ENCODE results near the gene MRE11.

MRE11 gene

DNA sequence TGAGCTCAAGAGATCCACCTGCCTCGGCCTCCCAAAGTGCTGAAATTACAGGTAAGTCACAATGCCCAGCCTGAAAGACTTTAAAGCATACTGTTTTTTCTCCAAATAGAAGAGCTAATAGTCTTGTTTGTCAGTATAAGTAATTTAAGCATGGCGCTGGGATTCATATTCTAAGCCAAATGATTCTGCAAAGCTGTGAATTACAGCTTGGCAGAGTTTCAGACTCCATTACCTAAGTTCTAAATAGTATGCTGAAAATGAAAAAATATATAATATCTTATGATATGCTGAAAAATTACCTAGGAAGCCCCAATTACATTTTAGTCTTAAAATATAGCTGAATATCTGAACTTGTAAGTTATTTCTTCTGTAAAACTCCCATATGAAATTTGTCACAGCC lies 39.3 kb downstream of the MRE11 start:
- WGBS, 2 donors (ENCODE audit: extremely low coverage in 2 of 2, insufficient read length in 2 of 2, insufficient replicate concordance in 1 of 2): no CpG with 5 or more reads among the region's 2 CpGs
- no peak overlapping the region for H4K8ac ChIP-seq (ENCODE audit: low read depth, low read length)

DNA sequence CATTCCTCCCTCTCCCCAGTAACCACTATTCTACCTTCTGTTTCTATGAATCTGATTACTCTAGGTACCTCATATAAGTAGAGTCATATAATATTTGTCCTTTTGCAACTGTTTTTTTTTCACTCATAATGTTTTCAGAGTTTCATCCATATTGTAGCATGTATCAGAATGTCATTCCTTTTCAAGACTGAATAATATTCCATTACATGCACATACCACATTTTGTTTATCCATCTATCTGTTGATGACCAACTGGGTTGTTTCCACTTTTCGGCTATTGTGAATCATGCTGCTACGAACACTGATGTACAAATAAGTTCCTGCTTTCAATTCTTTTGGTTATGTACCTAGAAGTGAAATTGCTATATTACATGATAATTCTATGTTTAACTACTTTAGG lies 40.7 kb downstream of the MRE11 start:
- no peak overlapping the region for H3K4me3 ChIP-seq (ENCODE audit: low read length in 2 of 2)
- H3K14ac ChIP-seq (ENCODE audit: low read length): no peak overlapping the region
- no peaks in the 10 kb centered on the region for H3K4me1 ChIP-seq (ENCODE audit: control insufficient read depth in 2 of 2, insufficient read depth in 1 of 2, low read depth in 1 of 2, low read length in 2 of 2)
- WGBS, 2 donors (ENCODE audit: extremely low coverage in 2 of 2, insufficient read length in 2 of 2, insufficient replicate concordance in 1 of 2): no CpG with 5 or more reads among the region's 2 CpGs
- H4K91ac ChIP-seq (ENCODE audit: low read depth, low read length, poor library complexity): no peak overlapping the region
- DNase-seq (ENCODE audit: low spot score): no peak
- no peak overlapping the region for H3K27ac ChIP-seq (replicated peaks; ENCODE audit: low read length)
- no peak overlapping the region for H4K8ac ChIP-seq (ENCODE audit: low read depth, low read length)
- H3K79me1 ChIP-seq (ENCODE audit: low read depth, low read length): peaks cover 2% of the 10 kb centered on the region
- H3K4ac ChIP-seq (ENCODE audit: low read length): no peak overlapping the region
- no peak overlapping the region for H2AFZ ChIP-seq (ENCODE audit: low read length)
- no peaks in the 10 kb centered on the region for H3K9me3 ChIP-seq (replicated peaks in 1 of 2; ENCODE audit: control insufficient read depth in 2 of 2, insufficient read depth in 1 of 2, low read depth in 1 of 2, low read length in 2 of 2)
- H2BK5ac ChIP-seq (ENCODE audit: low read length): no peak overlapping the region
- no peak overlapping the region for H3K4me2 ChIP-seq (ENCODE audit: insufficient read depth, low read length, poor library complexity, severe bottlenecking)
- H3K18ac ChIP-seq (ENCODE audit: low read length): no peak overlapping the region
- H3K23ac ChIP-seq (ENCODE audit: low read depth, low read length, poor library complexity): no peak overlapping the region
- H3K9ac ChIP-seq (ENCODE audit: low read depth, low read length, poor library complexity): no peak overlapping the region
- no peak overlapping the region for H2AK5ac ChIP-seq (ENCODE audit: low read depth, low read length)
- H2BK15ac ChIP-seq (ENCODE audit: low read length): no peak overlapping the region
- H2BK120ac ChIP-seq (ENCODE audit: low read depth, low read length): no peak overlapping the region
- H3K36me3 ChIP-seq (replicated peaks in 1 of 2; ENCODE audit: control insufficient read depth in 2 of 2, insufficient read depth in 2 of 2, low read length in 2 of 2): peaks cover 0 to 62% of the 10 kb centered on the region in 2 donors
- no peak overlapping the region for H2BK12ac ChIP-seq (ENCODE audit: low read length)
- no peaks in the 10 kb centered on the region for H3K27me3 ChIP-seq (ENCODE audit: control insufficient read depth in 3 of 3, insufficient read depth in 3 of 3, low read depth in 1 of 3, low read length in 3 of 3)

More for the DNA sequence above, 39.3 kb downstream of the MRE11 start:
- H3K79me1 ChIP-seq (ENCODE audit: low read depth, low read length): no peaks in the 10 kb centered on the region
- peaks cover 0 to 64% of the 10 kb centered on the region in 2 donors for H3K36me3 ChIP-seq (replicated peaks in 1 of 2; ENCODE audit: control insufficient read depth in 2 of 2, insufficient read depth in 2 of 2, low read length in 2 of 2)
- no peak overlapping the region for H3K14ac ChIP-seq (ENCODE audit: low read length)
- no peak overlapping the region for H3K9ac ChIP-seq (ENCODE audit: low read depth, low read length, poor library complexity)
- H2AFZ ChIP-seq (ENCODE audit: low read length): no peak overlapping the region
- H2BK120ac ChIP-seq (ENCODE audit: low read depth, low read length): no peak overlapping the region
- no peaks in the 10 kb centered on the region for H3K9me3 ChIP-seq (replicated peaks in 1 of 2; ENCODE audit: control insufficient read depth in 2 of 2, insufficient read depth in 1 of 2, low read depth in 1 of 2, low read length in 2 of 2)
- no peak overlapping the region for H2AK5ac ChIP-seq (ENCODE audit: low read depth, low read length)
- no peak overlapping the region for H2BK5ac ChIP-seq (ENCODE audit: low read length)
- no peak overlapping the region for H2BK12ac ChIP-seq (ENCODE audit: low read length)
- H4K91ac ChIP-seq (ENCODE audit: low read depth, low read length, poor library complexity): no peak overlapping the region
- no peaks in the 10 kb centered on the region for H3K4me1 ChIP-seq (ENCODE audit: control insufficient read depth in 2 of 2, insufficient read depth in 1 of 2, low read depth in 1 of 2, low read length in 2 of 2)
- no peak for DNase-seq (ENCODE audit: low spot score)
- H3K4me2 ChIP-seq (ENCODE audit: insufficient read depth, low read length, poor library complexity, severe bottlenecking): no peak overlapping the region
- H3K27me3 ChIP-seq (ENCODE audit: control insufficient read depth in 3 of 3, insufficient read depth in 3 of 3, low read depth in 1 of 3, low read length in 3 of 3): no peaks in the 10 kb centered on the region
- no peak overlapping the region for H3K18ac ChIP-seq (ENCODE audit: low read length)
- H2BK15ac ChIP-seq (ENCODE audit: low read length): no peak overlapping the region
- H3K4ac ChIP-seq (ENCODE audit: low read length): no peak overlapping the region
- H3K4me3 ChIP-seq (ENCODE audit: low read length in 2 of 2): no peak overlapping the region
- H3K23ac ChIP-seq (ENCODE audit: low read depth, low read length, poor library complexity): no peak overlapping the region
- no peak overlapping the region for H3K27ac ChIP-seq (replicated peaks; ENCODE audit: low read length)

DNA sequence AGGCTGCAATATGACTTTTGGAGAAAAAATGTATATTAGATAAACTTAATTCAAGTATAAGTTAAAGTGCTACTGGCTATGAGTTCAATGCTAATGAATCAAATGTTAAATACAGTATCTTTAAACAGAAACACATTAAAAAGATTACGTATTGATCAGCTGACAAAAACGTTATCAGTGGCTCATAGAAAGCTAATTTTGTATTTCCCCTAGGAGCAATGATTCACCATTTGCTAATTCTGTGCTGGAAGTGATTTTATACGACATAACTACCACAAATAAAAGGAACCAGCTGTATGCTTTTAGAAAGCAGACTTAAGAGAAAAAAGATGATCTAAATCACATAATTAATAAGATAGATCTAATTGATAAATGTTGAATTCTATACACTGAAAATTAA lies 43.6 kb downstream of the MRE11 start:
- Histone ChIP-seq H3K4me1 (ENCODE audit: control insufficient read depth in 2 of 2, insufficient read depth in 1 of 2, low read depth in 1 of 2, low read length in 2 of 2) (no peaks in the 10 kb centered on the region), H4K8ac (ENCODE audit: low read depth, low read length) (no peak overlapping the region), H3K9me3 (replicated peaks in 1 of 2; ENCODE audit: control insufficient read depth in 2 of 2, insufficient read depth in 1 of 2, low read depth in 1 of 2, low read length in 2 of 2) (no peaks in the 10 kb centered on the region), H3K4ac (ENCODE audit: low read length) (no peak overlapping the region), H3K27ac (replicated peaks; ENCODE audit: low read length) (no peak overlapping the region), H2AFZ (ENCODE audit: low read length) (no peak overlapping the region), H3K14ac (ENCODE audit: low read length) (no peak overlapping the region), H2BK5ac (ENCODE audit: low read length) (no peak overlapping the region), H3K36me3 (replicated peaks in 1 of 2; ENCODE audit: control insufficient read depth in 2 of 2, insufficient read depth in 2 of 2, low read length in 2 of 2) (peaks cover 4 to 56% of the 10 kb centered on the region in 2 donors), H3K9ac (ENCODE audit: low read depth, low read length, poor library complexity) (no peak overlapping the region), H3K18ac (ENCODE audit: low read length) (no peak overlapping the region), H3K4me3 (ENCODE audit: low read length in 2 of 2) (no peak overlapping the region), H2BK15ac (ENCODE audit: low read length) (no peak overlapping the region), H2BK12ac (ENCODE audit: low read length) (no peak overlapping the region), H3K23ac (ENCODE audit: low read depth, low read length, poor library complexity) (no peak overlapping the region), H3K27me3 (ENCODE audit: control insufficient read depth in 3 of 3, insufficient read depth in 3 of 3, low read depth in 1 of 3, low read length in 3 of 3) (no peaks in the 10 kb centered on the region), H2AK5ac (ENCODE audit: low read depth, low read length) (no peak overlapping the region), H4K91ac (ENCODE audit: low read depth, low read length, poor library complexity) (no peak overlapping the region), H3K4me2 (ENCODE audit: insufficient read depth, low read length, poor library complexity, severe bottlenecking) (no peak overlapping the region), H3K79me1 (ENCODE audit: low read depth, low read length) (peaks cover 2% of the 10 kb centered on the region), H2BK120ac (ENCODE audit: low read depth, low read length) (no peak overlapping the region)
- no CpG with 5 or more reads among the region's 3 CpGs for WGBS, 2 donors (ENCODE audit: extremely low coverage in 2 of 2, insufficient read length in 2 of 2, insufficient replicate concordance in 1 of 2)
- no peak for DNase-seq (ENCODE audit: low spot score)

- no peak overlapping the region for H4K91ac ChIP-seq (ENCODE audit: low read depth, low read length, poor library complexity)
- peaks cover 5 to 56% of the 10 kb centered on the region in 2 donors for H3K36me3 ChIP-seq (replicated peaks in 1 of 2; ENCODE audit: control insufficient read depth in 2 of 2, insufficient read depth in 2 of 2, low read length in 2 of 2)
- H3K23ac ChIP-seq (ENCODE audit: low read depth, low read length, poor library complexity): no peak overlapping the region
- no peak overlapping the region for H3K27ac ChIP-seq (replicated peaks; ENCODE audit: low read length)
- no CpG with 5 or more reads among the region's 2 CpGs for WGBS, 2 donors (ENCODE audit: extremely low coverage in 2 of 2, insufficient read length in 2 of 2, insufficient replicate concordance in 1 of 2)
- H3K79me1 ChIP-seq (ENCODE audit: low read depth, low read length): peaks cover 2% of the 10 kb centered on the region
- H2BK15ac ChIP-seq (ENCODE audit: low read length): no peak overlapping the region
- H3K4me3 ChIP-seq (ENCODE audit: low read length in 2 of 2): no peak overlapping the region
- H2AFZ ChIP-seq (ENCODE audit: low read length): no peak overlapping the region
- H2BK5ac ChIP-seq (ENCODE audit: low read length): no peak overlapping the region
- no peaks in the 10 kb centered on the region for H3K4me1 ChIP-seq (ENCODE audit: control insufficient read depth in 2 of 2, insufficient read depth in 1 of 2, low read depth in 1 of 2, low read length in 2 of 2)
- H3K14ac ChIP-seq (ENCODE audit: low read length): no peak overlapping the region
- H2AK5ac ChIP-seq (ENCODE audit: low read depth, low read length): no peak overlapping the region
- no peak overlapping the region for H2BK12ac ChIP-seq (ENCODE audit: low read length)
- no peaks in the 10 kb centered on the region for H3K27me3 ChIP-seq (ENCODE audit: control insufficient read depth in 3 of 3, insufficient read depth in 3 of 3, low read depth in 1 of 3, low read length in 3 of 3)
- no peak overlapping the region for H2BK120ac ChIP-seq (ENCODE audit: low read depth, low read length)
- no peak overlapping the region for H4K8ac ChIP-seq (ENCODE audit: low read depth, low read length)
- no peak overlapping the region for H3K9ac ChIP-seq (ENCODE audit: low read depth, low read length, poor library complexity)
- no peak overlapping the region for H3K18ac ChIP-seq (ENCODE audit: low read length)
- no peak overlapping the region for H3K4me2 ChIP-seq (ENCODE audit: insufficient read depth, low read length, poor library complexity, severe bottlenecking)
- DNase-seq (ENCODE audit: low spot score): no peak
- H3K9me3 ChIP-seq (replicated peaks in 1 of 2; ENCODE audit: control insufficient read depth in 2 of 2, insufficient read depth in 1 of 2, low read depth in 1 of 2, low read length in 2 of 2): no peaks in the 10 kb centered on the region
- no peak overlapping the region for H3K4ac ChIP-seq (ENCODE audit: low read length)
Measured at GRCh38 chr11:94449437-94449836, 44.2 kb downstream of the MRE11 start.
